Muscle layer of duodenum (tissue), 2 donors: ENCODE measurements around the gene GLIPR1L1.

Source experiments
- H3K27ac ChIP-seq: one replicate; pipeline ENCODE4 v1.7.0; 2013; ENCODE audit warnings: mild to moderate bottlenecking, low read length
- H3K27me3 ChIP-seq: one replicate; pipeline ENCODE4 v1.7.0; 2013; ENCODE audit warnings: low read depth, mild to moderate bottlenecking, control low read depth, low read length
- H3K36me3 ChIP-seq, 2 donors: one replicate each; pipeline ENCODE4 v1.7.0; 2013; ENCODE audit warnings: low read length in 2 of 2, control low read depth in 1 of 2, mild to moderate bottlenecking in 1 of 2; ENCODE audit not compliant: insufficient read depth in 2 of 2, control insufficient read depth in 1 of 2
- H3K4me1 ChIP-seq, 2 donors: one replicate each; pipeline ENCODE4 v1.7.0; 2013; ENCODE audit warnings: low read length in 2 of 2, mild to moderate bottlenecking in 2 of 2, control low read depth in 1 of 2, moderate library complexity in 1 of 2; ENCODE audit not compliant: insufficient read depth in 2 of 2, control insufficient read depth in 1 of 2
- H3K4me3 ChIP-seq, 2 donors: one replicate each; pipeline ENCODE4 v1.7.0; 2013; ENCODE audit warnings: low read length in 2 of 2, low read depth in 1 of 2, mild to moderate bottlenecking in 1 of 2
- H3K9me3 ChIP-seq, 2 donors: one replicate each; pipeline ENCODE4 v1.7.0; 2013; ENCODE audit warnings: low read length in 2 of 2, control low read depth in 1 of 2, mild to moderate bottlenecking in 1 of 2; ENCODE audit not compliant: control insufficient read depth in 1 of 2
- donor health status: healthy.

Gene GLIPR1L1, protein sequence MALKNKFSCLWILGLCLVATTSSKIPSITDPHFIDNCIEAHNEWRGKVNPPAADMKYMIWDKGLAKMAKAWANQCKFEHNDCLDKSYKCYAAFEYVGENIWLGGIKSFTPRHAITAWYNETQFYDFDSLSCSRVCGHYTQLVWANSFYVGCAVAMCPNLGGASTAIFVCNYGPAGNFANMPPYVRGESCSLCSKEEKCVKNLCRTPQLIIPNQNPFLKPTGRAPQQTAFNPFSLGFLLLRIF

GRCh38 chr12:75334384-75335030 is at the start of gene GLIPR1L1:
GLIPR1L1 (plus strand) TSS chr12:75334670; CDS start chr12:75334729, 59 bp downstream.
- H3K36me3 ChIP-seq = no peaks in the 10 kb centered on the region
- no peaks in the 10 kb centered on the region for H3K9me3 ChIP-seq
- peaks cover 0 to 14% of the 10 kb centered on the region in 2 donors for H3K4me1 ChIP-seq
- H3K27me3 ChIP-seq = no peaks in the 10 kb centered on the region
- H3K4me3 ChIP-seq = peak within 1 kb of the TSS; percentile 55 to 63
- H3K27ac ChIP-seq = no peak within 1 kb of the TSS

DNA sequence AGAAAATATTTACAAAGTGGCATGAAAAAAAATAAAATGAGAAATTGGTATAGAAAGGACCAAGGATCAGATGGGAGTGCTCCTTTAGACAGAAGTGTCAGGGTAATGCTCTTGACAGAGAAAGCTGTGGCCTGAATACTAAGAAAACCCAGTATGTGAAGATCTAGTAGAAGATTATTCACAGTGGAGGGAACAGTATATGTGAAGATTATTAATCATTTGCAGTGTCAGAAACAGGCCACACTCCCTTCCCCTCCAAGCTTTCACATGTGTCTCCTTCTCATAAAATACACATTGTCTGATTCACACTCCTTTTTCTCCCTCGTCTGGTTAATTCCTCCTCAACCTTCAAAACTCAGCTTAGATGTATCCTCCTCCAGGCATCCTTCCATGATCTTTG is 45.6 kb upstream of the GLIPR1L1 start:
- no peaks in the 10 kb centered on the region for H3K9me3 ChIP-seq
- H3K27ac ChIP-seq = no peak overlapping the region
- no peaks in the 10 kb centered on the region for H3K27me3 ChIP-seq
- H3K4me1 ChIP-seq = no peaks in the 10 kb centered on the region
- no peaks in the 10 kb centered on the region for H3K36me3 ChIP-seq
- no peak overlapping the region for H3K4me3 ChIP-seq

GRCh38 chr12:75289753-75290152 is 44.7 kb upstream of the GLIPR1L1 start:
- H3K4me1 ChIP-seq = no peaks in the 10 kb centered on the region
- H3K9me3 ChIP-seq = no peaks in the 10 kb centered on the region
- H3K4me3 ChIP-seq = no peak overlapping the region
- H3K27me3 ChIP-seq = no peaks in the 10 kb centered on the region
- no peak overlapping the region for H3K27ac ChIP-seq
- no peaks in the 10 kb centered on the region for H3K36me3 ChIP-seq

GRCh38 chr12:75291014-75291413 is 43.5 kb upstream of the GLIPR1L1 start:
- Histone ChIP-seq H3K27me3 (no peaks in the 10 kb centered on the region), H3K9me3 (no peaks in the 10 kb centered on the region), H3K27ac (no peak overlapping the region), H3K4me3 (no peak overlapping the region), H3K36me3 (no peaks in the 10 kb centered on the region), H3K4me1 (no peaks in the 10 kb centered on the region)

DNA sequence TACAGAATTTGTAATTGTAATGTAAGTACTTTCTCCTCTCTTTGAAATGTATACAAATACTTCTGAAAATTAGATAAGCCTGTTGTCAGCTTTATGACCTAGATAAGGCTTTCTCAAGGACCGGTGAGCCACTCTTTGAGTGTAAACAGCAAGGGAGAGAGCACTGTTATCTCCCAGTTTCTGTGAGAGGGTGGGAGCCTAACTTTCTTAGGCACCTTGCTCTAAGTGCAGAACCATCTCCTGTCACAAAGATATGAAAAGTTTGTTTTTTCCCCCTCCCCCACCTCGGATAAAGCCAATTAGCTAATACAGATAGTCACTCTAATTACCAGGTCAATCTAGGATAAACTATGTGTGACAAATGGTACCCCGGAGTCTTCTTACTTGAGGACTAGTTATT is 40.1 kb upstream of the GLIPR1L1 start:
- no peak overlapping the region for H3K27ac ChIP-seq
- no peaks in the 10 kb centered on the region for H3K4me1 ChIP-seq
- H3K9me3 ChIP-seq = no peaks in the 10 kb centered on the region
- no peaks in the 10 kb centered on the region for H3K27me3 ChIP-seq
- H3K4me3 ChIP-seq = no peak overlapping the region
- no peaks in the 10 kb centered on the region for H3K36me3 ChIP-seq

DNA sequence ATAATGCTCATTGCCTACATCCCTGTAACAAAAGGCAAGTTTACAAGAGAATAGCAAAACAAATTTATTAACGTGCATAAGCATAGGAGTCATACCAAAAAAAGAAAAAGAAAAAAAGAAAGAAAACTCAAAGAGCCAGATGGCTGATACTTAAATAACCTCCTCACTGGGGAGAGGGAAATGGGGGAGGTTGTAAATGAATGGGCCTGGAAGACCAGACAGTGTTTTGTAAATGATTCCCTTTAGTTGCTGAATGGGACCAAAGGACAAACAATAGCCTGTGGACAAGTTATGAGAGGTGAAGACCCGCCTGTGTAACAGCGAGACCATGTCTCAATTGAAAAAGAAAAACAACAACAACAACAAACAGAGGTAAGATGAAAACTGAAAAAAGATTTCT is 39.7 kb upstream of the GLIPR1L1 start:
- Histone ChIP-seq H3K27ac (no peak overlapping the region), H3K27me3 (no peaks in the 10 kb centered on the region), H3K36me3 (no peaks in the 10 kb centered on the region), H3K9me3 (no peaks in the 10 kb centered on the region), H3K4me1 (no peaks in the 10 kb centered on the region), H3K4me3 (no peak overlapping the region)

GRCh38 chr12:75302225-75302624 is 32.2 kb upstream of the GLIPR1L1 start:
- H3K36me3 ChIP-seq = peaks cover 0 to 29% of the 10 kb centered on the region in 2 donors
- H3K4me3 ChIP-seq = no peak overlapping the region
- no peaks in the 10 kb centered on the region for H3K27me3 ChIP-seq
- H3K4me1 ChIP-seq = no peaks in the 10 kb centered on the region
- H3K27ac ChIP-seq = no peak overlapping the region
- H3K9me3 ChIP-seq = no peaks in the 10 kb centered on the region

- H3K27me3 ChIP-seq = no peaks in the 10 kb centered on the region
- H3K4me3 ChIP-seq = no peak overlapping the region
- no peak overlapping the region for H3K27ac ChIP-seq
- peaks cover 0 to 29% of the 10 kb centered on the region in 2 donors for H3K36me3 ChIP-seq
- H3K9me3 ChIP-seq = no peaks in the 10 kb centered on the region
- H3K4me1 ChIP-seq = no peaks in the 10 kb centered on the region
Observed at GRCh38 chr12:75302781-75303180, 31.7 kb upstream of the GLIPR1L1 start.

DNA sequence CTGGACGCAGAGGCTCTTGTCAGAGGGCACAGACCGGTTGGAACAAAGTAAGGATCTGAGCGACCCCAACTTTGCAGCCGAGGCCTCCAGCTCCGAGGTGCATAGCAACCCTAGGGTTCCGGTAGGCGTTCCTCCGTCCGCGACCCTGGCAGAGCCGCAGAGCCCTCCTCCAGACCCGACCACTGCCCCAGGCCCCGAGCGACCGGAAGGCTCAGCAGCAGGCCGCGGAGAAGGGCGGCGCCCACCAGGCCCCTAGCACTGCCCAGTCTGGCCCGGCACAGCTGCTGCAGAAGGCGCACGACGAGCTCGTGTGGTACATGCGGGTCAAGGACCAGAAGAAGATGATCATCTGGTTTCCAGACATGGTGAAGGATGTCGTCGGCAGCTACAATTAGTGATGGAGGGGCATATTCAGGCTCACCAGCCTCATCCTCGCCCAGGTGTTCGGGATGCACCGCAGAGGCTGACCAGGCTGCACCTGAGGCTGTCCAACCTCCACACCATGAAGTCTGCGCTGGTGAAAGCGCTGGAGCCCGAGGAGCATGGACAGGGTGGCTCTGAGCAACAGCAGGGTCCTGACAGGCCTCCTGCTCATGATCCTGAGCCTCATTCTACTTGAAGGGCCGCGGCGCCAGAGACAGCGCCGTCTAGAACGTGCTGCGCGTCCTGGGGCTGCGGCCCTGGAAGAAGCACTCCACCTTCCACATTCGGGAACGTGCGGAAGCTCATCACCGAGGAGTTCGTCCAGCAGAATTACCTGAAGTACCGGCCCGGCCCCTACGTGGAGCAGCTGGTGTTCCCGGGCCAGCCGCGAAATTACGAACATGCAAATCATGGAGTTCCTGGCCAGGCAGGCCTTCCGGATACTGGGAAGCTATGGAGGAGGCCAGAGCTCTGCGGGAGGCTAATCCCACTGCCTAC is 28.8 kb upstream of the GLIPR1L1 start:
- Histone ChIP-seq H3K36me3 (peaks cover 0 to 27% of the 10 kb centered on the region in 2 donors), H3K9me3 (no peaks in the 10 kb centered on the region), H3K27ac (no peak overlapping the region)

DNA sequence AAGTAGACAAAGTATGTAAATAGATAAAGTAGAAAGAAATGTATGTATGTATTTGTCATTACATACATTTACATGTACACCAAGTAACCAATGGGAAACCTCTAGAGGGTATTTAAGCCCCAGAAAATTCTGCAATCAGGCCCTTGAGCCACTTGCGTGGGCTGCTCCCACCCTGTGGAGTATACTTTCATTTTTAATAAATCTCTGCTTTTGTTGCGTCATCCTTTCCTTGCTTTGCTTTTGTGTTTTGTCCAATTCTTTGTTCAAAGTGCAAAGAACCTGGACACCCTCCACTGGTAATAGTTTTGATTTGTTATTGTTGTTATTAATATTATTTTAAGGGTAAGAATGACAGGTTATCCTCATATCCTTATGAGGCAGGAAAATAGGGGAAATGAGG is 26.2 kb upstream of the GLIPR1L1 start:
- Histone ChIP-seq H3K4me3 (no peak overlapping the region), H3K36me3 (peaks cover 0 to 30% of the 10 kb centered on the region in 2 donors), H3K9me3 (no peaks in the 10 kb centered on the region), H3K4me1 (no peaks in the 10 kb centered on the region), H3K27ac (no peak overlapping the region), H3K27me3 (no peaks in the 10 kb centered on the region)

More for the DNA sequence above, 28.8 kb upstream of the GLIPR1L1 start:
- no peaks in the 10 kb centered on the region for H3K4me1 ChIP-seq
- H3K4me3 ChIP-seq = no peak overlapping the region
- no peaks in the 10 kb centered on the region for H3K27me3 ChIP-seq

GRCh38 chr12:75311369-75311768 is 23.1 kb upstream of the GLIPR1L1 start:
- Histone ChIP-seq H3K9me3 (no peaks in the 10 kb centered on the region), H3K27ac (no peak overlapping the region)

More at GRCh38 chr12:75311369-75311768, 23.1 kb upstream of the GLIPR1L1 start:
- Histone ChIP-seq H3K36me3 (peaks cover 0 to 7% of the 10 kb centered on the region in 2 donors), H3K4me1 (no peaks in the 10 kb centered on the region), H3K4me3 (no peak overlapping the region), H3K27me3 (no peaks in the 10 kb centered on the region)
